K562 (cell line): ENCODE measurements around the gene CAMK1D. TPM values are rescaled to one million over a fixed set of nuclear protein-coding genes. Genes with fewer than 3 reads are reported as not detected.

Experiments used
- ATAC-seq: fragments of 200-7000 bp; cut with Tn5 transposase; 3 replicates; pipeline ENCODE4 v1.9.1; 2020; ENCODE audit warnings: moderate library complexity
- BruUV-seq: library from RNA; stranded (reverse); fragments of 400-500 nt; replicated peaks from 2 replicates; lab custom pipeline; 2021; lab: Mats Ljungman, UMichigan
- CTCF ChIA-PET: fragments of 300-600 bp; formaldehyde crosslinking; extraction: SDS; loops from one replicate; lab custom pipeline; 2021; ENCODE audit warnings: low intra/inter-chr PET ratio; lab: Yijun Ruan, JAX
- POLR2A ChIA-PET: fragments of 300-600, 350-650 bp; sonication (Branson Sonifier 250); formaldehyde crosslinking; extraction: SDS; loops from one replicate; lab custom pipeline; 2021; ENCODE audit warnings: antibody characterized with exemption, inconsistent platforms; lab: Yijun Ruan, JAX
- DNase-seq, 4 experiments: peaks; one replicate each; pipeline versions ENCODE4 v3.0.0 to v3.0.0-alpha.2; 2011 to 2018; ENCODE audit warnings: low spot score in 3 of 4, mixed read lengths in 3 of 4; ENCODE audit errors: extremely low read depth in 1 of 4
- FAIRE-seq: peaks from 2 replicates; lab custom pipeline; 2011; peaks lifted over from hg19 to GRCh38; lab: Jason Lieb, UNC
- H2AFZ ChIP-seq: 2 replicates; pipeline ENCODE4 v1.6.0; 2011; ENCODE audit warnings: low read depth, low read length, control low read depth, inconsistent platforms
- H3K27ac ChIP-seq: fragments of 200-600 bp; 3 replicates; pipeline ENCODE4 v1.8.0; 2011; ENCODE audit warnings: low read depth, mild to moderate bottlenecking, control low read depth, inconsistent platforms, low read length, moderate library complexity, mixed read lengths; ENCODE audit errors: extremely low read depth
- H3K27me3 ChIP-seq, 2 experiments: fragments of 300-600 bp in 1 of 2; 2 replicates in 1 of 2; 3 replicates in 1 of 2; pipeline versions ENCODE4 v1.6.0 to v1.8.0; 2011; ENCODE audit warnings: inconsistent platforms in 2 of 2, low read length in 2 of 2, mild to moderate bottlenecking in 1 of 2, mixed read lengths in 1 of 2, moderate library complexity in 1 of 2; ENCODE audit not compliant: control insufficient read depth in 2 of 2, insufficient read depth in 2 of 2
- H3K36me3 ChIP-seq: fragments of 300-600 bp; 3 replicates; pipeline ENCODE4 v1.8.0; 2011; ENCODE audit warnings: mild to moderate bottlenecking, low read length, inconsistent platforms; ENCODE audit not compliant: control insufficient read depth, insufficient read depth
- H3K4me1 ChIP-seq, 2 experiments: fragments of 200-600 bp in 1 of 2; replicated peaks in 1 of 2; 2 replicates in 1 of 2; 3 replicates in 1 of 2; pipeline versions ENCODE4 v1.5.1 to v1.8.0; 2011; ENCODE audit warnings: inconsistent platforms in 2 of 2, low read length in 2 of 2, mild to moderate bottlenecking in 1 of 2, mixed read lengths in 1 of 2, moderate library complexity in 1 of 2; ENCODE audit not compliant: control insufficient read depth in 2 of 2, insufficient read depth in 2 of 2
- H3K4me2 ChIP-seq: 2 replicates; pipeline ENCODE4 v1.6.1; 2011; ENCODE audit warnings: low read length, control low read depth, inconsistent platforms, mixed read lengths; ENCODE audit not compliant: insufficient read depth
- H3K4me3 ChIP-seq: fragments of 200-600 bp; sonication (generic), shearing (Covaris generic); 2 replicates; pipeline ENCODE4 v1.5.1; 2016; ENCODE audit warnings: control low read depth, inconsistent platforms
- H3K79me2 ChIP-seq: fragments of 200-600 bp; 3 replicates; pipeline ENCODE4 v1.8.0; 2011; ENCODE audit warnings: low read length, inconsistent platforms; ENCODE audit not compliant: control insufficient read depth, insufficient read depth
- H3K9ac ChIP-seq, 2 experiments: 2 replicates each; pipeline versions ENCODE4 v1.6.0 to v1.6.1; 2011; ENCODE audit warnings: low read depth in 2 of 2, low read length in 2 of 2, control low read depth in 1 of 2, inconsistent platforms in 1 of 2, mild to moderate bottlenecking in 1 of 2, mixed read lengths in 1 of 2; ENCODE audit not compliant: insufficient read depth in 1 of 2
- H3K9me1 ChIP-seq: one replicate; pipeline ENCODE4 v1.6.0; 2011; ENCODE audit warnings: inconsistent platforms, mild to moderate bottlenecking, low read length, moderate library complexity; ENCODE audit not compliant: control insufficient read depth, insufficient read depth
- H3K9me3 ChIP-seq: replicated peaks from 2 replicates; pipeline ENCODE4 v1.5.1; 2011; ENCODE audit warnings: low read depth, low read length, inconsistent platforms; ENCODE audit not compliant: control insufficient read depth, insufficient read depth
- H4K20me1 ChIP-seq: replicated peaks from 2 replicates; pipeline ENCODE4 v1.6.1; 2011; ENCODE audit warnings: low read length, inconsistent platforms, mixed read lengths; ENCODE audit not compliant: control insufficient read depth, insufficient read depth
- ATF1 ChIP-seq, 2 experiments: fragments of 450-650 bp in 1 of 2; IDR thresholded peaks; 2 replicates each; pipeline ENCODE4 v1.6.1; 2016; ENCODE audit warnings: missing compliant biosample characterization in 1 of 2, missing genetic modification characterization in 1 of 2
- BMI1 ChIP-seq: fragments of 150-350 bp; IDR thresholded peaks from 2 replicates; pipeline ENCODE4 v1.6.1; 2014; ENCODE audit warnings: low read length
- GATAD2A ChIP-seq: fragments of 450-650 bp; IDR thresholded peaks from 2 replicates; pipeline ENCODE4 v1.6.1; 2017
- HEY1 ChIP-seq: fragments of 250-450 bp; sonication (Bioruptor Pico); IDR thresholded peaks from 2 replicates; pipeline ENCODE4 v1.5.0; 2020; ENCODE audit warnings: mild to moderate bottlenecking, moderate library complexity, borderline replicate concordance
- HMG20A ChIP-seq: fragments of 450-650 bp; formaldehyde crosslinking; conservative IDR thresholded peaks from 2 replicates; pipeline ENCODE4 v1.4.0; 2020; ENCODE audit warnings: mild to moderate bottlenecking, mixed read lengths
- L3MBTL2 ChIP-seq: fragments of 450-650 bp; IDR thresholded peaks from 2 replicates; pipeline ENCODE4 v1.6.1; 2016; ENCODE audit warnings: mild to moderate bottlenecking, moderate library complexity
- PYGO2 ChIP-seq: fragments of 450-650 bp; IDR thresholded peaks from 2 replicates; pipeline ENCODE4 v1.6.1; 2016; ENCODE audit warnings: mild to moderate bottlenecking, missing genetic modification characterization, moderate library complexity, missing compliant biosample characterization
- RBM25 ChIP-seq: fragments of 200-400 bp; formaldehyde crosslinking; IDR thresholded peaks from 2 replicates; pipeline ENCODE4 v1.6.1; 2018; ENCODE audit warnings: low read length, low read depth, moderate library complexity; ENCODE audit not compliant: severe bottlenecking
- RREB1 ChIP-seq: fragments of 250-450 bp; sonication (Bioruptor Pico); IDR thresholded peaks from 2 replicates; pipeline ENCODE4 v1.4.0; 2020
- SMAD4 ChIP-seq: fragments of 250-450 bp; sonication (Bioruptor Pico); conservative IDR thresholded peaks from 2 replicates; pipeline ENCODE4 v1.8.0; 2021; ENCODE audit warnings: inconsistent platforms, mild to moderate bottlenecking, moderate library complexity
- SRSF9 ChIP-seq: fragments of 200-400 bp; formaldehyde crosslinking; IDR thresholded peaks from 2 replicates; pipeline ENCODE4 v1.6.1; 2017; ENCODE audit warnings: low read depth, low read length, borderline replicate concordance
- TAF1 ChIP-seq: IDR thresholded peaks from 2 replicates; pipeline ENCODE4 v1.6.1; 2011; ENCODE audit warnings: mild to moderate bottlenecking, low read length, moderate library complexity; ENCODE audit not compliant: insufficient read depth, control insufficient read depth, severe bottlenecking; ENCODE audit errors: extremely low read depth
- WGBS: fragments of 100-300 bp; shearing (Covaris generic); methylation state at CpG from one replicate; pipeline ENCODE4 v1.1.6; 2016; ENCODE audit warnings: low coverage, mixed read lengths; ENCODE audit not compliant: insufficient coverage; ENCODE audit errors: missing lambda C conversion rate; 5-methylcytosine and 5-hydroxymethylcytosine counted together
- in situ Hi-C: fragments of 300-500 bp; cut with MboI; formaldehyde crosslinking; loops from 4 replicates; pipeline ENCODE4 v1.15.0; 2018; ENCODE audit warnings: inconsistent platforms, mixed read lengths
- intact Hi-C: fragments of 100-400 bp; cut with micrococcal nuclease; formaldehyde crosslinking; loops from 2 replicates; pipeline ENCODE4 v1.14.2; 2022
- polyA plus RNA-seq, 8 experiments: library from polyadenylated mRNA; depleted of rRNA in 4 of 8; stranded (reverse) in 5 of 8; unstranded in 3 of 8; fragments of >200 nt; fragmentation: Nextera tagmentation in 2 of 8; fragmentation: Illumina TruSeq in 1 of 8; extraction: Ambion mirVana in 2 of 8; extraction: Trizol in 1 of 8; gene quantifications; 2 replicates each; pipeline versions ENCODE4 v1.2.1 to v1.2.3, GENCODE V29; 2011 to 2014; ENCODE audit warnings: inconsistent platforms in 1 of 8, missing spikeins in 1 of 8
- total RNA-seq, 7 experiments: library from RNA; depleted of rRNA in 6 of 7; stranded (reverse); fragments of >200 nt in 6 of 7; fragmentation: Illumina TruSeq in 2 of 7; extraction: Trizol in 2 of 7; gene quantifications; 2 replicates each; pipeline versions ENCODE4 v1.2.1 to v1.2.3, GENCODE V29; 2011 to 2021; ENCODE audit warnings: low replicate concordance in 1 of 7

The CAMK1D gene
- total and polyA plus RNA-seq, 9 of the 15 experiments (the other 6 are each of a cell fraction or from before 2014, with no cell fraction given), result 0.12 to 0.24 (median 0.20) TPM; not detected in 5

DNA sequence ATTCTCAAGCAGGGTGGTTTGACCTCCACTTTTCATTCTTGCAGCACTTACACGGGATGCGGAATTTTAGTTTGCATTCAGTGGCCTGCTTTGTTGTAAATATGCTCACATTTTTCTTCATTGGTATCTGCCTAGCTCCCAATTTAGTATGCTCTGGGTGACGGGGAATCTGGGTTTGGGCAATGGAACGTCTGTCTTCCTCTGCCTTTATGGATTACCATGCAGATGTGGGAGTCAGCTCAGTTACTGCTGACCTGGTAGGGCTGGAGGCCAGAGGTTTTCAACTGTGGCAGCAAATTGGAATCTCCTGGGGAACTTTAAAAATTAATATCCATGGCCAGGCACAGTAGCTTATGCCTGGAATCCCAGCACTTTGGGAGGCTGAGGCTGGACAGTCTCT lies 161.6 kb downstream of the CAMK1D start (continued):
- TF ChIP-seq PYGO2 (tag) (no peak), GATAD2A (no peak), BMI1 (no peak), HEY1 (CRISPR knock-in tag) (no peak), HMG20A (CRISPR knock-in tag) (no peak), SRSF9 (no peak), L3MBTL2 (no peak), TAF1 (no peak), SMAD4 (CRISPR knock-in tag) (no peak), ATF1 (CRISPR knock-in tag; IDR thresholded peaks at IDR 0.05) (no peak), ATF1 (tag; IDR thresholded peaks at IDR 0.05) (no peak)

GRCh38 chr10:12511651-12512050 lies 162.3 kb downstream of the CAMK1D start:
- Histone ChIP-seq H3K9me3 (no peaks in the 10 kb centered on the region), H3K4me3 (no peak overlapping the region), H3K36me3 (no peaks in the 10 kb centered on the region), H3K27ac (no peak overlapping the region), H2AFZ (no peak overlapping the region), H3K9me1 (no peaks in the 10 kb centered on the region), H3K4me2 (no peak overlapping the region), H3K9ac (no peak overlapping the region), H3K79me2 (no peaks in the 10 kb centered on the region), H4K20me1 (0 out of 2 replicates have a peak, but pooled peaks cover 3% of the 10 kb centered on the region), H3K4me1 (no peaks in the 10 kb centered on the region), H3K27me3 (peaks cover 40 to 45% of the 10 kb centered on the region in 2 experiments)
- 3% methylated on average over 9 of the region's 9 CpGs for WGBS
- ChIA-PET POLR2A (interaction anchor here (0.6 kb wide), 1 partner anchor 89 kb away, joined by 3 read pairs; no protein-coding TSS in a partner anchor), CTCF (no interaction called here)
- in situ Hi-C loops (no loop called here), intact Hi-C loops (no loop called here)
- TF ChIP-seq RBM25, result peak; percentile 62
- no peak for TF ChIP-seq RREB1 (CRISPR knock-in tag)
- ATAC-seq, result no peak
- no peak for DNase-seq
- no peak for FAIRE-seq
- BruUV-seq, result no TSS peak
